GM23338 (cell line): ENCODE results near the gene FOXJ2. TPM values are rescaled to one million over a fixed set of nuclear protein-coding genes. Genes with fewer than 3 reads are reported as not detected.

Experiments used
- ATAC-seq: fragments of 200-7000 bp; cut with Tn5 transposase; 3 replicates; pipeline ENCODE4 v1.9.1; 2020
- DNase-seq: peaks from one replicate; pipeline ENCODE4 v3.0.0-alpha.2; 2015; ENCODE audit warnings: low spot score
- H2AFZ ChIP-seq: fragments of 200-600 bp; sonication (generic); 2 replicates; pipeline ENCODE4 v1.8.0; 2016; ENCODE audit warnings: antibody characterized with exemption, mild to moderate bottlenecking, moderate library complexity
- H3F3A ChIP-seq: fragments of 200-600 bp; sonication (generic); replicated peaks from 2 replicates; pipeline ENCODE4 v1.8.0; 2017; ENCODE audit warnings: antibody characterized with exemption, mixed run types, low read depth
- H3K27ac ChIP-seq: fragments of 200-600 bp; sonication (generic); 2 replicates; pipeline ENCODE4 v1.6.1; 2016; ENCODE audit warnings: low read depth
- H3K27me3 ChIP-seq: fragments of 200-600 bp; sonication (generic); 2 replicates; pipeline ENCODE4 v1.8.0; 2016; ENCODE audit warnings: mild to moderate bottlenecking, mixed run types, moderate library complexity; ENCODE audit not compliant: insufficient read depth
- H3K36me3 ChIP-seq: fragments of 200-600 bp; sonication (generic); 2 replicates; pipeline ENCODE4 v1.8.0; 2016; ENCODE audit warnings: mild to moderate bottlenecking; ENCODE audit not compliant: insufficient read depth
- H3K4me1 ChIP-seq: fragments of 200-600 bp; sonication (generic); 2 replicates; pipeline ENCODE4 v1.8.0; 2016; ENCODE audit warnings: mild to moderate bottlenecking, moderate library complexity; ENCODE audit not compliant: insufficient read depth
- H3K4me2 ChIP-seq: fragments of 200-600 bp; sonication (generic); 2 replicates; pipeline ENCODE4 v1.7.1; 2017; ENCODE audit warnings: mixed run types
- H3K4me3 ChIP-seq: fragments of 200-600 bp; sonication (generic); 2 replicates; pipeline ENCODE4 v1.6.1; 2016; ENCODE audit warnings: mixed run types
- H3K79me2 ChIP-seq: fragments of 200-600 bp; sonication (generic); replicated peaks from 2 replicates; pipeline ENCODE4 v1.8.0; 2017; ENCODE audit warnings: mild to moderate bottlenecking; ENCODE audit not compliant: insufficient read depth
- H3K9me2 ChIP-seq: fragments of 200-600 bp; sonication (generic); 2 replicates; pipeline ENCODE4 v1.8.0; 2017; ENCODE audit not compliant: insufficient read depth
- H4K20me1 ChIP-seq: fragments of 200-600 bp; sonication (generic); replicated peaks from 2 replicates; pipeline ENCODE4 v1.8.0; 2017; ENCODE audit warnings: mild to moderate bottlenecking; ENCODE audit not compliant: insufficient read depth
- H3K27ac Mint-ChIP-seq: 2 replicates; pipeline ENCODE4 v1.8.0; 2020; ENCODE audit warnings: inconsistent platforms, mild to moderate bottlenecking, moderate library complexity, mixed read lengths
- H3K27me3 Mint-ChIP-seq: 3 replicates; pipeline ENCODE4 v1.8.0; 2022; ENCODE audit warnings: low read depth, mild to moderate bottlenecking, moderate library complexity, mixed read lengths, inconsistent platforms; ENCODE audit not compliant: insufficient read depth, poor library complexity
- H3K36me3 Mint-ChIP-seq: 3 replicates; pipeline ENCODE4 v1.8.0; 2021; ENCODE audit warnings: low read depth, mild to moderate bottlenecking, inconsistent platforms, moderate library complexity, mixed read lengths
- H3K4me1 Mint-ChIP-seq: 3 replicates; pipeline ENCODE4 v1.8.0; 2020; ENCODE audit warnings: mild to moderate bottlenecking, inconsistent platforms, mixed read lengths
- H3K4me3 Mint-ChIP-seq: 3 replicates; pipeline ENCODE4 v1.8.0; 2021; ENCODE audit warnings: moderate library complexity, mild to moderate bottlenecking, inconsistent platforms, mixed read lengths
- H3K9me3 Mint-ChIP-seq: 3 replicates; pipeline ENCODE4 v1.8.0; 2020; ENCODE audit warnings: moderate library complexity, mild to moderate bottlenecking, inconsistent platforms, mixed read lengths
- CREB1 ChIP-seq: fragments of 250-450 bp; sonication (Bioruptor Pico); IDR thresholded peaks from 2 replicates; pipeline ENCODE4 v1.5.0; 2020; ENCODE audit warnings: low read depth, mild to moderate bottlenecking, moderate library complexity
- CTCF ChIP-seq, 2 experiments: fragments of 200-600 bp in 1 of 2; sonication (generic) in 1 of 2; conservative IDR thresholded peaks; 2 replicates each; pipeline versions ENCODE4 v1.5.1 to v1.6.1; 2016 to 2017; ENCODE audit warnings: antibody characterized with exemption in 2 of 2, low read depth in 2 of 2, mild to moderate bottlenecking in 2 of 2, moderate library complexity in 1 of 2
- ETS1 ChIP-seq: IDR thresholded peaks from 2 replicates; pipeline ENCODE4 v1.6.1; 2016; ENCODE audit warnings: antibody characterized with exemption
- EZH2 ChIP-seq: fragments of 200-600 bp; sonication (generic); IDR thresholded peaks from one replicate; pipeline ENCODE4 v1.8.0; 2017; ENCODE audit warnings: antibody characterized with exemption, mild to moderate bottlenecking, low read depth; ENCODE audit not compliant: unreplicated experiment
- EZH2phosphoT487 ChIP-seq: fragments of 200-600 bp; sonication (generic); IDR thresholded peaks from one replicate; pipeline ENCODE4 v1.8.1; 2018; ENCODE audit warnings: antibody characterized with exemption; ENCODE audit not compliant: unreplicated experiment
- JUNB ChIP-seq: IDR thresholded peaks from one replicate; pipeline ENCODE4 v1.6.1; 2016; ENCODE audit warnings: antibody characterized with exemption; ENCODE audit not compliant: unreplicated experiment
- NANOG ChIP-seq: IDR thresholded peaks from 2 replicates; pipeline ENCODE4 v1.6.1; 2016; ENCODE audit warnings: antibody characterized with exemption, borderline replicate concordance
- POLR2AphosphoS5 ChIP-seq: IDR thresholded peaks from 2 replicates; pipeline ENCODE4 v1.6.1; 2016; ENCODE audit warnings: antibody characterized with exemption, low read depth
- REST ChIP-seq: IDR thresholded peaks from one replicate; pipeline ENCODE4 v1.6.1; 2018; ENCODE audit warnings: antibody characterized with exemption; ENCODE audit not compliant: unreplicated experiment
- STAT1 ChIP-seq: IDR thresholded peaks from one replicate; pipeline ENCODE4 v1.6.1; 2016; ENCODE audit warnings: antibody characterized with exemption; ENCODE audit not compliant: unreplicated experiment
- ZNF114 ChIP-seq: fragments of 250-450 bp; sonication (Bioruptor Pico); IDR thresholded peaks from 2 replicates; pipeline ENCODE4 v1.5.0; 2020; ENCODE audit warnings: mild to moderate bottlenecking, moderate library complexity
- ZNF331 ChIP-seq: fragments of 250-450 bp; sonication (Bioruptor Pico); IDR thresholded peaks from 2 replicates; pipeline ENCODE4 v1.5.0; 2020; ENCODE audit warnings: low read depth, mild to moderate bottlenecking, moderate library complexity
- ZNF462 ChIP-seq: fragments of 250-450 bp; sonication (Bioruptor Pico); IDR thresholded peaks from 2 replicates; pipeline ENCODE4 v1.5.0; 2020; ENCODE audit warnings: mild to moderate bottlenecking, moderate library complexity
- polyA plus RNA-seq: library from polyadenylated mRNA; unstranded; fragments of >200 nt; fragmentation: Nextera tagmentation; extraction: Ambion mirVana; gene quantifications from 2 replicates; pipeline ENCODE4 v1.2.1, GENCODE V29; 2016
- total RNA-seq: library from RNA; depleted of rRNA; stranded (reverse); fragments of >200 nt; shearing (Covaris generic); gene quantifications from 2 replicates; pipeline ENCODE4 v1.2.3, GENCODE V29; 2014

Gene FOXJ2
- total and polyA plus RNA-seq, 2 experiments from 2014 or later: 4.9 to 10.4 TPM

- no peaks in the 10 kb centered on the region for H3K9me2 ChIP-seq
Measured at GRCh38 chr12:8099235-8099634, 66.7 kb downstream of the FOXJ2 start.

More at GRCh38 chr12:8099235-8099634, 66.7 kb downstream of the FOXJ2 start:
- no peaks in the 10 kb centered on the region for H3K27me3 Mint-ChIP-seq
- H3K9me3 Mint-ChIP-seq: no peaks in the 10 kb centered on the region; the same call in 2 of the 3 replicates
- Histone ChIP-seq H3K27me3 (no peaks in the 10 kb centered on the region), H3F3A (no peaks in the 10 kb centered on the region), H3K4me2 (no peak overlapping the region), H3K27ac (no peak overlapping the region), H3K4me1 (no peaks in the 10 kb centered on the region), H3K36me3 (peaks cover 7% of the 10 kb centered on the region), H3K79me2 (no peaks in the 10 kb centered on the region), H4K20me1 (0 out of 2 replicates have a peak, but pooled peaks cover 3% of the 10 kb centered on the region), H3K4me3 (no peak overlapping the region), H2AFZ (no peak overlapping the region)
- H3K36me3 Mint-ChIP-seq: peaks cover 37% of the 10 kb centered on the region
- no peak for TF ChIP-seq CREB1
- TF ChIP-seq EZH2phosphoT487: no peak
- no peak for TF ChIP-seq ZNF114
- TF ChIP-seq CTCF (conservative IDR thresholded peaks at IDR 0.05; ENCODE audit: low read depth in 2 of 2): no peak
- TF ChIP-seq REST: no peak
- TF ChIP-seq STAT1: no peak
- TF ChIP-seq ETS1: no peak
- TF ChIP-seq NANOG: no peak
- TF ChIP-seq ZNF462 (CRISPR knock-in tag): no peak
- TF ChIP-seq EZH2: no peak
- TF ChIP-seq JUNB: no peak
- no peak for TF ChIP-seq POLR2AphosphoS5
- TF ChIP-seq ZNF331 (CRISPR knock-in tag): no peak
- H3K4me1 Mint-ChIP-seq: no peaks in the 10 kb centered on the region
- no peak for ATAC-seq
- no peak for DNase-seq
- no peak overlapping the region for H3K4me3 Mint-ChIP-seq
- no peak overlapping the region for H3K27ac Mint-ChIP-seq
